Keratinocyte (primary cell): ENCODE results near the gene CR1L.

Experiments
- EZH2 ChIP-seq: IDR thresholded peaks from one replicate; pipeline ENCODE4 v1.6.1; 2012; ENCODE audit warnings: inconsistent platforms, mild to moderate bottlenecking, low read length, moderate library complexity
- TF ChIP-seq, protein P1 (sequence below), 3 experiments: IDR thresholded peaks in 1 of 3; conservative IDR thresholded peaks in 1 of 3; optimal IDR thresholded peaks in 1 of 3; 2 replicates in 2 of 3; 3 replicates in 1 of 3; pipeline versions ENCODE3 to v1.5.1; 2011; ENCODE audit warnings: low read length in 3 of 3, mild to moderate bottlenecking in 3 of 3, moderate library complexity in 2 of 3, control low read depth in 1 of 3, inconsistent platforms in 1 of 3; ENCODE audit not compliant: insufficient read depth in 2 of 3; ENCODE audit errors: extremely low read depth in 1 of 3

- TF ChIP-seq, protein P1, sequence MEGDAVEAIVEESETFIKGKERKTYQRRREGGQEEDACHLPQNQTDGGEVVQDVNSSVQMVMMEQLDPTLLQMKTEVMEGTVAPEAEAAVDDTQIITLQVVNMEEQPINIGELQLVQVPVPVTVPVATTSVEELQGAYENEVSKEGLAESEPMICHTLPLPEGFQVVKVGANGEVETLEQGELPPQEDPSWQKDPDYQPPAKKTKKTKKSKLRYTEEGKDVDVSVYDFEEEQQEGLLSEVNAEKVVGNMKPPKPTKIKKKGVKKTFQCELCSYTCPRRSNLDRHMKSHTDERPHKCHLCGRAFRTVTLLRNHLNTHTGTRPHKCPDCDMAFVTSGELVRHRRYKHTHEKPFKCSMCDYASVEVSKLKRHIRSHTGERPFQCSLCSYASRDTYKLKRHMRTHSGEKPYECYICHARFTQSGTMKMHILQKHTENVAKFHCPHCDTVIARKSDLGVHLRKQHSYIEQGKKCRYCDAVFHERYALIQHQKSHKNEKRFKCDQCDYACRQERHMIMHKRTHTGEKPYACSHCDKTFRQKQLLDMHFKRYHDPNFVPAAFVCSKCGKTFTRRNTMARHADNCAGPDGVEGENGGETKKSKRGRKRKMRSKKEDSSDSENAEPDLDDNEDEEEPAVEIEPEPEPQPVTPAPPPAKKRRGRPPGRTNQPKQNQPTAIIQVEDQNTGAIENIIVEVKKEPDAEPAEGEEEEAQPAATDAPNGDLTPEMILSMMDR (optimal IDR thresholded peaks at IDR 0.05 in 1 of 3, IDR thresholded peaks at IDR 0.05 in 1 of 3, conservative IDR thresholded peaks at IDR 0.05 in 1 of 3; ENCODE audit: extremely low read depth in 1 of 3, insufficient read depth in 2 of 3, low read length in 3 of 3): no peak
- no peak for TF ChIP-seq EZH2
Measured at GRCh38 chr1:207627496-207627895, 17.4 kb upstream of the CR1L start.
